HepG2 (cell line): Measurements from ENCODE around the gene KCNH1.

ENCODE experiments used
- CTCF ChIP-seq: sonication (generic); formaldehyde crosslinking; IDR thresholded peaks from 2 replicates; pipeline ENCODE4 v1.5.0; 2020; ENCODE audit warnings: mild to moderate bottlenecking, missing genetic modification reagents, moderate library complexity
- GMEB1 ChIP-seq: sonication (generic); formaldehyde crosslinking; IDR thresholded peaks from 2 replicates; pipeline ENCODE4 v1.5.1; 2020; ENCODE audit warnings: missing genetic modification reagents, mild to moderate bottlenecking, borderline replicate concordance
- IKZF4 ChIP-seq: sonication (generic); formaldehyde crosslinking; IDR thresholded peaks from 2 replicates; pipeline ENCODE4 v1.5.1; 2020; ENCODE audit warnings: borderline replicate concordance, mild to moderate bottlenecking, low read depth, missing genetic modification reagents; ENCODE audit errors: not compliant biosample characterization
- SMAD1 ChIP-seq: sonication (generic); formaldehyde crosslinking; IDR thresholded peaks from 2 replicates; pipeline ENCODE4 v1.4.0; 2020; ENCODE audit warnings: missing genetic modification reagents, low read depth, mild to moderate bottlenecking, borderline replicate concordance
- YY1 ChIP-seq: IDR thresholded peaks from 2 replicates; pipeline ENCODE4 v1.6.1; 2011; ENCODE audit warnings: low read length, low read depth, moderate library complexity, mild to moderate bottlenecking; ENCODE audit not compliant: insufficient read depth, insufficient replicate concordance
- ZNF746 ChIP-seq: sonication (generic); formaldehyde crosslinking; IDR thresholded peaks from 2 replicates; pipeline ENCODE4 v1.8.0; 2022; ENCODE audit warnings: mild to moderate bottlenecking, missing genetic modification reagents

GRCh38 chr1:210663730-210664573 is 470.0 kb downstream of the KCNH1 start:
- TF ChIP-seq YY1 (no peak), IKZF4 (no peak), GMEB1 (no peak), SMAD1 (no peak), ZNF746 (no peak), CTCF (CRISPR knock-in tag) (no peak)
